Vagina (tissue), 2 donors: Measurements from ENCODE around the gene KIAA0232.

Experiments used
- POLR2A ChIP-seq, 2 donors: fragments of 450-650 bp; IDR thresholded peaks; one replicate each; pipeline ENCODE4 v1.6.1; 2017; ENCODE audit warnings: antibody characterized with exemption in 2 of 2, mild to moderate bottlenecking in 2 of 2, moderate library complexity in 2 of 2
- POLR2AphosphoS5 ChIP-seq, 2 donors: sonication (generic); formaldehyde crosslinking; IDR thresholded peaks; one replicate each; pipeline ENCODE4 v1.9.0; 2017; ENCODE audit warnings: antibody characterized with exemption in 2 of 2, mild to moderate bottlenecking in 2 of 2, low read depth in 1 of 2; ENCODE audit not compliant: insufficient read depth in 1 of 2
- TF ChIP-seq, protein P1 (sequence below), 3 experiments: fragments of 450-650 bp in 2 of 3; fragments of 200-600 bp in 1 of 3; sonication (generic) in 1 of 3; IDR thresholded peaks; one replicate each; pipeline ENCODE4 v1.5.1; 2017 to 2019; ENCODE audit warnings: antibody characterized with exemption in 3 of 3, mild to moderate bottlenecking in 2 of 3, moderate library complexity in 2 of 3

DNA sequence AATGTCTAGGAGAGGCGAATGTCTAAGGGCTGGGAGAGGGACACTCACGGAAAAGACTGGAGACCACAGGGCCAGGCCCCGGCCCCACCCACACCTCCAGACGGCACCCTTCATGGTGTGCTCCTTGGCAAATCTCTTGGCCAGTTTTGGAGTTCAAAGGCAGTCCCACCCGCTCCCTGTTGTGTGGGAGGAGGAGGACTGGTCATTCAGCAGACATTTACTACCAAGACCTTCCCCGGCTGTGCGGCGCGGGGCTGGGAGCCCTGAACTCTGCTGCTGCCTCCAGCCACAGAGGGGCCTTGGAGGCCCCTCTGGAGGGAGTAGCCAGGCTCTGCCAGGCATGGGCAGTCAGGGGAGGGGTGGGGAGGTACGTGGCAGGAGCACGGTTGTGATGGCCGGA is 118.4 kb downstream of the KIAA0232 start:
- no peak for TF ChIP-seq POLR2A (IDR thresholded peaks at IDR 0.05)
- TF ChIP-seq, protein P1, sequence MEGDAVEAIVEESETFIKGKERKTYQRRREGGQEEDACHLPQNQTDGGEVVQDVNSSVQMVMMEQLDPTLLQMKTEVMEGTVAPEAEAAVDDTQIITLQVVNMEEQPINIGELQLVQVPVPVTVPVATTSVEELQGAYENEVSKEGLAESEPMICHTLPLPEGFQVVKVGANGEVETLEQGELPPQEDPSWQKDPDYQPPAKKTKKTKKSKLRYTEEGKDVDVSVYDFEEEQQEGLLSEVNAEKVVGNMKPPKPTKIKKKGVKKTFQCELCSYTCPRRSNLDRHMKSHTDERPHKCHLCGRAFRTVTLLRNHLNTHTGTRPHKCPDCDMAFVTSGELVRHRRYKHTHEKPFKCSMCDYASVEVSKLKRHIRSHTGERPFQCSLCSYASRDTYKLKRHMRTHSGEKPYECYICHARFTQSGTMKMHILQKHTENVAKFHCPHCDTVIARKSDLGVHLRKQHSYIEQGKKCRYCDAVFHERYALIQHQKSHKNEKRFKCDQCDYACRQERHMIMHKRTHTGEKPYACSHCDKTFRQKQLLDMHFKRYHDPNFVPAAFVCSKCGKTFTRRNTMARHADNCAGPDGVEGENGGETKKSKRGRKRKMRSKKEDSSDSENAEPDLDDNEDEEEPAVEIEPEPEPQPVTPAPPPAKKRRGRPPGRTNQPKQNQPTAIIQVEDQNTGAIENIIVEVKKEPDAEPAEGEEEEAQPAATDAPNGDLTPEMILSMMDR (IDR thresholded peaks at IDR 0.05): no peak
- TF ChIP-seq POLR2AphosphoS5 (IDR thresholded peaks at IDR 0.05; ENCODE audit: insufficient read depth in 1 of 2, low read depth in 1 of 2): no peak
